ENCODE measurements around the gene PNMA1.

- TF ChIP-seq POLR2AphosphoS5 (IDR thresholded peaks at IDR 0.05) (no peak), CTCF (IDR thresholded peaks at IDR 0.05) (no peak), POLR2A (IDR thresholded peaks at IDR 0.05) (no peak)
Measured at GRCh38 chr14:73747379-73748211, 33.4 kb upstream of the PNMA1 start.
